Measurements from ENCODE around the gene COL7A1.
"Not testable (repeated sequence)": the region's sequence is repeated elsewhere in the genome, so short reads cannot be mapped to it uniquely, and the experiment has no call there.

COL7A1 gene

GRCh38 chr3:48560648-48561018 lies 34.5 kb downstream of the COL7A1 start:
- DNase-seq: no peak

DNA sequence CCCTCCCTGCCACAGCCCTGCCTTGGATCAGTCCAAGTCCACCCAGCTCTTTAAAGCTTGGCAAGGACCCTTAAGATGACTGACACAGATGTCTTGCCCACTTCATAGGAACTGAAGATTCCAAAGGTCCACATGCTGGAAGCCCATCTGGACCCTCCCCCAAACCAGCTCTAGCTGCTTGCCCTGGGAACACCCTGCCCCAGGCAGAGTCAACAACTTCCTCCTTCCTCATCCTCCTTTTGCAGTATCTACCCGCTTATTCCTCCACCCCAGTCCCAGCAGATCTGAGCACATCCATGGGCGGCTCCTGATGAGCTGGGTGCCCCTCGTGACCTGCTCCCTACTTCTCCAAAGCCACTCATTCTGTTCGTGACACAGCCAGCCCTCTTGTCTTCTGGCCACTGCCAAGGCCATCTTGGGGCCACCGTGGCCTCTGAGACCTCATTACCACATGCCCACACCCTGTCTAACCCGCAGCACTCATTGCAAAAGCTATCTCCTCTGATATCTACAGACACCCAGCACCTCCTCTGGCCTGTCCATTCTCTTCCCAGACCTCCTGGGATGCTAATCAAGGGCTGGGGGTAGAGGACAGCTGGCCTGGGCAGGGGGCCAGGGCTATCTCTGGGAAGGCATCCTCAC lies 36.5 kb downstream of the COL7A1 start:
- DNase-seq: peak; percentile 32

DNA sequence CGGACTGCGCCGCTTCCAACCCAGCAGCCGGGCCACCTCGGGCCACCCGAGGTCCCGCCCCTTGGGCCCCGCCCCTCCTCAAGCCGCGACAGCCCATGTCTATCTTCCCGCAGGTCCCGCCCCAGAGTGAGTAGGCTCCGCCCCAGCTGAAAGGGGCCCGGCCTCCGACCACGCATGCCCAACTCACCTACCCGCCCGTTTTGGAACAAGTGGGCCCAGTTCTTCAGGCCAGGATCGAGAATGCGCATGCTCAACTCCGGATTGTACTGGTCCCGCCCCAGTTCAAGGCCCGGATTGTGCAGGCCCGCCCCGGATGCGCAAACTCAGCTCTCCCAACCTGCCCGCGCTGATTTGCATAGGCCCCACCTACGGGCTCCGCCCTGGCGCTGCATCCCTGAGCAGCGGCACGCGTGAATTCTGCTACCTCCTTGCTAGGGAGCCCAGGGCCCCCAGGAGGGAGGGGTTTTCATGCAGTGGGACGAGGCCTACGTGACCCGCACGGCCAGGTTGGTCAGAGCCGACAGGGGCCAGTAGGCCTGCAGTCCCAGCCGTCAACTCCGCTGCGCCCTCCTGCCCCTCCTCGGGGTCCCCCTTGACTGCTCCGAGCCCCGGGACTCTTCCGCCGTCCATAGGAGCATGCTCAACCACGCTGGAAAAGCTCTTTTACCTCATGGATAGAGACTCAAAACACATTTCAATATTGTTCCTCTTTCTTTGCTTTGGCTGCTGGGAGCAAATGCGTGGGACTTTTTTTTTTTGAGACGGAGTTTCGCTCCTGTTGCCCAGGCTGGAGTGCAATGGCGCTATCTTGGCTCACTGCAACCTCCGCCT lies 38.1 kb downstream of the COL7A1 start, which contains the start of gene PFKFB4:
Gene PFKFB4, minus strand, starts transcription at position 8 of the 831 bp plus-strand sequence. CDS start 26 bp downstream, outside the sequence.
- DNase-seq: peak; percentile 100

GRCh38 chr3:48555949-48556795 lies 39.0 kb downstream of the COL7A1 start:
- no peak for DNase-seq

DNA sequence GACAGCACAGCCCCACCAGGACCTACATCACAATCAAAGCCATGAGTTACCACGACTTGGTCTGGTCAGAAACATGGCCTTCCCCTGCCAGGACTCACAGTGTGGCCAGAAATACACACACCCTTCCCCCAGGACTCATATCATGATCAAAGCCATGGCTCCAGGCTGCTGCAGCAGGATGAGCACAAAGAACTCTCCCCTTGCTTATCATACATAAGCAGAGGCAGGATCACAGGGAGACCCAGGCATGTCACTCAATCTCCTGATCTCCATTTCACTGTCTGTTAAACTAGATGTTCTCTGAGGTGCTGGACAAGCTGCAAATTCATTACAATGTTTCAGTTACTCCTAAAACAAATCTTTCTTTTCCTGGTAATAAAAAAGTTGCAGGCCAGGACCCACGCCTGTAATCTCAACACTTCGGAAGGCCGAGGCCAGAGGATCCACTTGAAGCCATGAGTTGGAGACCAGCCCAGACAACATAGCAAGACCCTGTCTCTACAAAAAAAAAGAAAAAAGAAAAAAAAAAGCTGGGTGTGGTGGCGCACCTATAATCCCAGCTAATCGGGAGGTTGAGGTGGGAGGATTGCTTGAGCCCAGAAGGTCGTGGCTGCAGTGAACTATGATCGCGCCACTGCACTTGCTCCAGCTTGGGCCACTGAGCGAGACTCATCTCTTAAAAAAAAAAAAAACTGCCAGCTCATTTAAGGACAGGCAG lies 39.7 kb downstream of the COL7A1 start:
- no peak for DNase-seq

- DNase-seq: no peak
Observed at GRCh38 chr3:48553886-48554845, 41.0 kb downstream of the COL7A1 start.

GRCh38 chr3:48553361-48553760 lies 41.8 kb downstream of the COL7A1 start:
- DNase-seq: no peak

- DNase-seq: no peak
Observed at GRCh38 chr3:48552111-48552951, 42.8 kb downstream of the COL7A1 start.

- DNase-seq: not testable (repeated sequence)
Observed at GRCh38 chr3:48551651-48552050, 43.5 kb downstream of the COL7A1 start.

- DNase-seq: peak; percentile 87
Observed at GRCh38 chr3:48548729-48549705, 46.1 kb downstream of the COL7A1 start.

DNA sequence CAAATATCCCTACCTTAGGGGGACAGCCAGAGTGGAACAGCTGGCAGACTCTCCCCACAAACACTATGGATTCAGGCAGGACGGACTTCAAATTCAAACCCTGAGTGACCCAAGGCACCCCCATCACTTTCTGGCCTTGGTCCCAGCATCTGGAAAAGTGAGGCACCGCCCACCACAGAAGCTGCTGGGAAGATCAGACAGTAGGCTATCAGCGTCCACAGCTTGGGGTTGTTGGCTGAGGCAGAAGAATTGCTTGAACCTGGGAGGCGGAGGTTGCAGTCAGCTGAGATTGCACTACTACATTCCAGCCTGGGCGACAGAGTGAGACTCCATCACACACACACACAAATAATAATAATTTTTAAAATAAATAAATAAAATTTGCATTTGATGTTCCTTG lies 47.0 kb downstream of the COL7A1 start:
- DNase-seq: no peak

DNA sequence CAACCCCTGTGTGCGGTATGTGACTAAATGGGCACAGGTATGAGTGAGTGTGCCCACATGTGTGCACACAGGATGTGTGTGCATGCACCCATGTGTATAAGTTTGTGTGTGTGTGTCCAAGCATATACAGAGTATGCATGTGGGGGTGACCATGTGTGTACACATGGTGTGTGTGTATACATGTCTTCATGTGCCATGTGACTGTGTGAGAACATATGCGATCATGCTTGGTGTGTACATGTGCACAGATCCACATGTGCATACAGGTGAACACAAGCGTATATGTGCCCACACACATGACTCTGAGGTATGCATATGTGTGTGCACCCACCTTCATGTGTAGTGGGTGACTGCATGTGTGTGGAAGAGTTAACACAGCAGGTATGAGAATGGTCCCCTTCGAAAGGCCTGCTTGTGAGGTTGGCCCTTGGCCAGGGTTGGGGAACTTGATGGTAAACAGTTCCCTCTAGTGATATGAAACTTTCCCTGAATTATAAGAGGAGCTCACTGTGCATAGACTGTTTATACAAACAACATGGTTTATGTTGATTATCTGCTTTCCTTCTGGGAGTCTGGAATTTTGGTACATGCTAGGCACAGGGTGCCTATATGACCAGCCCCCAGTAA lies 48.8 kb downstream of the COL7A1 start:
- DNase-seq: peak; percentile 26

DNA sequence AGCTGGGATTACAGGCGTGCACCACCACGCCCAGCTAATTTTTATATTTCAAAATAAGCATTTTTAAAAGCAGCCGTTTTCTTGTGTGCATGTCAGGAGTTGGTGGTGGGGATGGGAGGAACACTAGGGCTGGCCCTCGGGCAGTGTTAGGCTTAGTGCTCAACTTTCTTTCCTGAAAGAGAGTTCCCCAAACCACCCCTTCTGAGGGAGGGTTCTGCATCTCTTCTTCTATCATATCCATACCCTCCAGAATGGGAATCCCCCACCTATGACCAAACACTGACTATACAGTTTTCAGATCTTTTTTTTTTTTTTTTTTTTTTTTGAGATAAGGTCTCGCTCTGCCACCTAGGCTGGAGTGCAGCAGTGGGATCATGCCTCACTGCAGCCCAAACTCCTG lies 51.0 kb downstream of the COL7A1 start:
- DNase-seq: no peak

GRCh38 chr3:48543271-48543866 lies 51.8 kb downstream of the COL7A1 start:
- DNase-seq: no peak

DNA sequence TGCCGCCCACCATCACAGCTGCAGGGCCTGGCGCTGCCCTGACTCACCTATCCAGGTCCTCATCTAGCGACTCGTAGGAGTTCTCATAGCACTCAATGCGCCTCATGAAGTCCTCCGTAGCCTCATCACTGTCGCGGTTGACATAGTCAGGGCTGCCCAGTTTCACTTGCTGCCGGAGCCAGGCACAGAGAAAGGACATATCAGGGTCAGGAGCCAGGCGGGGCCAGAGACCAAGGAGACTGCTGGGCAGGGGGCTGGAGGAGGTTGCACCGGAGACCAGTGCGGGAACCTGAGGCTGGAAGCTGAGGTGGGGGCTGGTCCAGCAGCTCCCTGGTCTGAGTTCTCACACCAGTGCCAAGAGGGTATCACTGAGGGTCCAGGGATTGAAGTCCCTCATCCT lies 56.7 kb downstream of the COL7A1 start:
- no peak for DNase-seq

GRCh38 chr3:48536785-48537184 lies 58.3 kb downstream of the COL7A1 start:
- DNase-seq: no peak

GRCh38 chr3:48536116-48536515 lies 59.0 kb downstream of the COL7A1 start:
- DNase-seq: no peak

DNA sequence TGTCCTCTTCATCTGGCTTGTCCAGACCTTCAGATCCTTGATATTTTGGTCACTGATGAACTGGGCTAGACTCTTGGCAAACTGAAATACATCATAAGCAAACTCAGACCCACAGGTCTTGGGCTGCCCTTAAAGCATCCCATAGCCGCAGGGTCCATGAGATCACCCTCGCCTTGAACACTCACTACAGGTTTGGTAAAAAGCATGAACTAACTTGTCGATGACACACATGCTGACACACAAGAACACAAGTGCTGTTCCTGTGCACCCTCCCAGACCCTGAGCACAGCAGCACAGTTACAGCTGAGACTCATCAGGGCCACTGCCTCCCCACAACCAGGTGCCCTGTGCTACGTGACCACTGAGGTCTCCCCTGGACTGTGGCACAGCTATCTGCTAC lies 59.6 kb downstream of the COL7A1 start:
- DNase-seq: no peak

Data from CD4-positive, alpha-beta T cell treated with Interleukin-17A for 1 hour (primary cell).